AG09309 (cell line): ENCODE results near the gene APLP1.

Experiments
- DNase-seq: peaks from one replicate; pipeline ENCODE4 v3.0.0-alpha.2; 2010; ENCODE audit warnings: low read depth
- H3K4me3 ChIP-seq: 2 replicates; pipeline ENCODE4 v1.5.1; 2011; ENCODE audit warnings: mild to moderate bottlenecking, low read depth, low read length, moderate library complexity; ENCODE audit not compliant: control insufficient read depth
- TF ChIP-seq, protein P1 (sequence below): IDR thresholded peaks from 2 replicates; pipeline ENCODE4 v1.5.1; 2011; ENCODE audit warnings: mild to moderate bottlenecking, low read depth, low read length, inconsistent platforms; ENCODE audit not compliant: insufficient read depth, control insufficient read depth; ENCODE audit errors: missing control alignments

Gene APLP1

DNA sequence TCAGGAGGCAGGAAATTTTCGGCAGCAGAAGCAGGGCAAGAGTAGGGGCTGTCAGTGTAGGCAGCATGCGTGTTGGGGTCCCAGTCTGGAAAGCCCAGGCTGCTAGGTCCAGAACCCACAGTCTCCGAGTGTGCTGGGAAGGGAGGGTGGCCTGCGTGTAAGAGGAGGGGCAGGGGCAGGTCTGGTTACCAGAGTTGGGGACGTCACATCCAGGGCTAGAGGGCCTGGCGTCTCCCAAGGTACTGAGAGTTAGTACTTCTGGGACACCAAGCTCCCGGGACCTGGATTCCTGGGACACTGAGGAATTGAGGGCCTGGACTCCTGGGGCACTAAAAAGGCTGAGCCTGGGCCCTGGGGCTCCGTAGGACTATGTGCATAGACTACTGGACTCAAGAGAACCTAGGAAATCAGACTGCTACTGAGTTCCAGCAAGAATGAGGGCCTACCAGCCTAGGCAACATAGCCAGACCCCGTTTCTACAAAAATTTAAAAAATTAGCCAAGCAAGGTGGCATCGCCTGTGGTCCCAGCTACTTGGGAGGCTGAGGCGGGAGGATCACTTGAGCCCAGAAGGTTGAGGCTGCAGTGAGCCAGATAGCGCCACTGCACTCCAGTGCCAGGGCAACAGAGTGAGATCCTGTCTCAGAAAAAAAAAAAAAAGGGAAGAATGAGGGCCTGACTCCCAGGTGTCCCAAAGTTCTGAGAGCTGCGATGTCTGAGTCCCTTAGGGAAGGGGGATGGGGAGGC lies 29.5 kb downstream of the APLP1 start:
- peak overlapping the region; percentile 91 for H3K4me3 ChIP-seq
- TF ChIP-seq, protein P1, sequence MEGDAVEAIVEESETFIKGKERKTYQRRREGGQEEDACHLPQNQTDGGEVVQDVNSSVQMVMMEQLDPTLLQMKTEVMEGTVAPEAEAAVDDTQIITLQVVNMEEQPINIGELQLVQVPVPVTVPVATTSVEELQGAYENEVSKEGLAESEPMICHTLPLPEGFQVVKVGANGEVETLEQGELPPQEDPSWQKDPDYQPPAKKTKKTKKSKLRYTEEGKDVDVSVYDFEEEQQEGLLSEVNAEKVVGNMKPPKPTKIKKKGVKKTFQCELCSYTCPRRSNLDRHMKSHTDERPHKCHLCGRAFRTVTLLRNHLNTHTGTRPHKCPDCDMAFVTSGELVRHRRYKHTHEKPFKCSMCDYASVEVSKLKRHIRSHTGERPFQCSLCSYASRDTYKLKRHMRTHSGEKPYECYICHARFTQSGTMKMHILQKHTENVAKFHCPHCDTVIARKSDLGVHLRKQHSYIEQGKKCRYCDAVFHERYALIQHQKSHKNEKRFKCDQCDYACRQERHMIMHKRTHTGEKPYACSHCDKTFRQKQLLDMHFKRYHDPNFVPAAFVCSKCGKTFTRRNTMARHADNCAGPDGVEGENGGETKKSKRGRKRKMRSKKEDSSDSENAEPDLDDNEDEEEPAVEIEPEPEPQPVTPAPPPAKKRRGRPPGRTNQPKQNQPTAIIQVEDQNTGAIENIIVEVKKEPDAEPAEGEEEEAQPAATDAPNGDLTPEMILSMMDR, result no peak
- DNase-seq, result no peak

DNA sequence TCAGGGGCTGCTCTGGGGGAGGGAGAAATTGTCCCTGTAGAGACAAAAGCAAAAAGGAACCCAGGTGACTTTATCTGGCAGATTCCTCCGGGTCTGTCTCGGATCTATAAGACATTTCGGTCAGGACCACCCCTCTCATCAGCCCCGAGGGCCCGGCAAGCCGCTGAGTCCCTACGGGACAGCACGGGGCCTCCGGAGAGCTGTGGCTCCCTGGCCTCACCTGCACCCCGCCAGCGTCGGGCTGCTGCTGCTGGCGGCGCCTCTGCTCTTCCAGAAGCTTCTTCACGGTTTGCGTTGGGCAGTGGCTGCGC lies 30.1 kb downstream of the APLP1 start:
- TF ChIP-seq, protein P1, result no peak
- H3K4me3 ChIP-seq, result peak overlapping the region; percentile 91
- no peak for DNase-seq

DNA sequence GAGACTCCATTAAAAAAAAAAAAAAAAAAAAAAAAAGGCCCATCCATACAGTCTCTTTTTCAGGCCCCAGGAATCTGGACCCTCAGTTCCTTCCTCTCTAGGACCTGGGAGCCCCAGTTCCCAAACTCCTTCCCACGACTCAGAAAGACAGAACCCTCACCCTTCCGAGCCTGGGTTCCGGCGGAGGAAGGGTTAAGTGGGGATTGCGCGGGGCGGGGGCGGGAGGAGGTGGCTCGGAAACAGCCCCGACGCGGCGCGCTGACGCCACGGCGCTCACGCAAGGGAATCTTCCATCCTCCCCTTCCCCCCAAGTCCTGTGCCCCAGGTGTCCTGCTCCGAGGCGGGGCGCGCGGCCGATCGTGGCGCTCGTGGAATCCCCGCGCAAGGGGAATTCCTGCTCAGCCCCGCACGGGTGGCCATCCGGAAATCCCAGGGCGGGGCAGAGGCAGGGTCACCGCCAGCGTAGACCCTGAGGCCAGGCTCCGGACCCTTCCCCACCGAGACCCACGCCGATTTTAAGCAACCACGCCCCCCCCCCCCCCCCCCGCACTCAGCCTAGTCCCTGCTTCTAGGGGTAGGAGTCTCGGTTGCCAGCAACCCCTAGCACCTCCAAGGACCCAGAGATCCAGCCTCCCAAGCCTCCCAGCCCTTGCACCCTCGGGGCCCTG lies 31.3 kb downstream of the APLP1 start:
- TF ChIP-seq, protein P1, result no peak
- no peak for DNase-seq

DNA sequence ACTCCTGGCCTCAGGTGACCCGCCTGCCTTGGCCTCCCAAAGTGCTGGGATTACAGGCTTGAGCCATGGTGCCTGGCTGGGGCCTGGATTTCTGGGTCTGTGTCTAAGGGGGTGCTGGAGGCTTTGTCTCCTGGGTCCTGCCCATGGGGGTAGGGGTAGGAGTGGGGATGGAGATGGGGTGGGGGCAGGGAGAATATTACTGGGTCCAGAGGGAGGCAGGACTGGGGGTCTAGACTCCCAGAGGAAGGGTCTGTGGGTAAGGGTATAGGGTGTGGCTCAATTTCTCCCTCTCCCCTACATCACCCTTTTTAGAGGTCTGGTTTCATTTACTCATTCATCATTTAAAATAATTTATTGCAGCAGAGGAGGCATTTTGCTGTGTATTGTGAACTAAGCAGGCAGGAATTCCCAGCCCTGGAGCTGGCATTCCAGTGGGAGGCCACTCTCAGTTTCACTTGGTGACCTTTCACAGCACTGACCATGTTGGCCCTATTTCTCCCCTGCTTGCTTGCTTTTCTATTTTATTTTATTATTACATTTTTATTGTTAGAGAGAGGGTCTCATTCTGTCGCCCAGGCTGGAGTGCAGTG lies 32.8 kb downstream of the APLP1 start:
- TF ChIP-seq, protein P1, result no peak
- H3K4me3 ChIP-seq, result peak overlapping the region; percentile 91
- DNase-seq, result no peak

More for the DNA sequence above, 31.3 kb downstream of the APLP1 start:
- H3K4me3 ChIP-seq, result peak overlapping the region; percentile 91

DNA sequence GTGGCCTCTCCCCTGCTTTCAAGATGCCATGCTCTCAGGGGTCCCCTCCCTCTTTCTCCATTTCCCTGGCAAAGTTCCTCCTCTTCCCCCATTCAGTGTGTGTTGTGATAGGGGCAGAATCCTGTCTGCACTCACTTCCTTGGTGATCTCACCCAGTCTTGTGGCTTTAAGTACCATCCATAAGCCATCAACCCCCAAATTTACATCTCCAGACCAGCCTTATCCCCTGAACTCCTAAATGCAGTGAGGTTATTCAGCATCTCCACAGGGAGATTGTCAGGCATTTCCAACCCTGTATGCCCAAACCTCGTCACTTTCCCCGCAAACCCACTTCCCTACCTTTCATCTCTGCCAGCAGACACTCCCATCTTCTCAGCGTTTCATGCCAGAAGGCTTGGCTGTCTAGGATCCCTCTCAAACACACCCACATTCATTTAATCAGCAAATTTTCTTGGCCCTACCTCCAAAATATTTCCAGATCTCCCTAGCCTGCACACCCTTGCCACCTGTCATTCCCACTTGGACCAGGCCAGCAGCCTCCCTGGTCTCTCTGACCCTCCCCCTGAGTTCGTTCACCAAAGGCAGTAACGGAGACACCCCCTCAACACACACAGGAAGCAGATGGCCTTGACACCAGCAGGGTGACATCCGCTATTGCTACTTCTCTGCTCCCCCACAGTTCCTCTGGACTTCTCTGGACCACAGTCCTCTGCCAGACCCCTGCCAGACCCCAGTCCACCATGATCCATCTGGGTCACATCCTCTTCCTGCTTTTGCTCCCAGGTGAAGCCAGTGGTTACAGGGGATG lies 33.7 kb downstream of the APLP1 start, which contains the start of gene HCST:
HCST (plus strand) TSS at position 676 of the 808 bp plus-strand sequence; CDS start at position 741, 65 bp downstream.
- no peak within 1 kb of the TSS; the same call in 1 of the 2 replicates for H3K4me3 ChIP-seq
- TF ChIP-seq, protein P1, result no peak
- DNase-seq, result no peak

DNA sequence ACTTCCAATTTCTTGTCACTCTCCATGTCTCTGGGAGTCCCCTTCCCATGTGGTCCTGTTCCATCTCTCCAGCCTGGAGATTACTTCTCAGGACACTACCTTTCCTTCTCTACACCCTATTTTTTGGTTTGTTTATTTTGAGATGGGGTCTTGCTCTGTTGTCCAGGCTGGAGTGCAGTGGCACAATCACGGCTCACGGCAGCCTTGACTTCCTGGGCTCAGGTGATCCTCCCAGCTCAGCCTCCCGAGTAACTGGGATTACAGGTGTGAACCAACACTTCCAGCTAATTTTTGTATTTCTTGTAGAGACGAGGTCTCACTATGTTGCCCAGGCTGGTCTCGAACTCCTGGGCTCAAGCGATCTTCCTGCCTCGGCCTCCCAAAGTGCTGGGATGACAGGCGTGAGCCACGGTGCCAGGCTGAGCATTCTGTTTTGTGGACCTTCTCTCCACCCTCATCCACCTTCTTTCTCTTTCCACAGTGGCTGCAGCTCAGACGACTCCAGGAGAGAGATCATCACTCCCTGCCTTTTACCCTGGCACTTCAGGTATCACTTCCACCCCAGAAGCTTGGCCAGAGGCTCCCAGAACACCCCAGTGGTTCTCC lies 34.6 kb downstream of the APLP1 start:
- TF ChIP-seq, protein P1, result no peak
- no peak for DNase-seq
- H3K4me3 ChIP-seq, result no peak overlapping the region
